ENCODE measurements around the gene KRTAP21-3.

GRCh38 chr21:30672985-30673650 lies 45.5 kb downstream of the KRTAP21-3 start:
- no peak for TF ChIP-seq CTCF (IDR thresholded peaks at IDR 0.05)
- no peak for TF ChIP-seq EP300 (IDR thresholded peaks at IDR 0.05)
- TF ChIP-seq POLR2A (IDR thresholded peaks at IDR 0.05), result no peak

Data from tibial nerve (tissue), 4 donors.